Myocyte (in vitro differentiated cells): ENCODE measurements around the gene IPO11. TPM values are rescaled to one million over a fixed set of nuclear protein-coding genes. Genes with fewer than 3 reads are reported as not detected.

Experiments
- DNase-seq: peaks from one replicate; pipeline ENCODE4 v3.0.0-alpha.2; 2012; ENCODE audit warnings: low read depth
- polyA plus RNA-seq: library from polyadenylated mRNA; unstranded; fragments of >200 nt; gene quantifications from one replicate; pipeline ENCODE4 v1.2.1, GENCODE V29; 2012; ENCODE audit warnings: missing spikeins
- total RNA-seq: library from RNA; depleted of rRNA; stranded (reverse); fragments of >200 nt; gene quantifications from 2 replicates; pipeline ENCODE4 v1.2.3, GENCODE V29; 2014

IPO11 gene
- total RNA-seq = 15.1 and 21.7 TPM in 2 replicates
- polyA plus RNA-seq = 9.8 TPM

GRCh38 chr5:62412549-62413329 lies at the start of gene IPO11:
IPO11 (plus strand) TSS chr5:62412763; CDS start chr5:62437280, 24,517 bp downstream.
- peak; percentile 99 for DNase-seq

- DNase-seq = no peak
Measured at GRCh38 chr5:62369039-62369438, 43.5 kb upstream of the IPO11 start.

- no peak for DNase-seq
Measured at GRCh38 chr5:62371409-62371808, 41.2 kb upstream of the IPO11 start.

- no peak for DNase-seq
Measured at GRCh38 chr5:62372600-62372999, 40.0 kb upstream of the IPO11 start.

GRCh38 chr5:62373382-62373781 lies 39.2 kb upstream of the IPO11 start:
- no peak for DNase-seq

- DNase-seq = no peak
Measured at GRCh38 chr5:62374090-62374489, 38.5 kb upstream of the IPO11 start.

- no peak for DNase-seq
Measured at GRCh38 chr5:62375627-62376026, 36.9 kb upstream of the IPO11 start.

GRCh38 chr5:62376064-62376463 lies 36.5 kb upstream of the IPO11 start:
- DNase-seq = no peak

GRCh38 chr5:62385131-62385530 lies 27.4 kb upstream of the IPO11 start:
- DNase-seq = no peak

- DNase-seq = no peak
Measured at GRCh38 chr5:62385816-62386400, 26.7 kb upstream of the IPO11 start.

- no peak for DNase-seq
Measured at GRCh38 chr5:62386824-62387223, 25.7 kb upstream of the IPO11 start.

GRCh38 chr5:62395210-62395950 lies 17.2 kb upstream of the IPO11 start:
- no peak for DNase-seq

- DNase-seq = peak; percentile 99
Measured at GRCh38 chr5:62403411-62404250, 8.9 kb upstream of the IPO11 start, which contains the start of gene DIMT1. DIMT1 (minus strand) TSS chr5:62403905; CDS start chr5:62403772, 133 bp downstream.

- DNase-seq = no peak
Measured at GRCh38 chr5:62413711-62414110, 1.1 kb downstream of the IPO11 start.

- no peak for DNase-seq
Measured at GRCh38 chr5:62418462-62419076, 6.0 kb downstream of the IPO11 start.

GRCh38 chr5:62419609-62420008 lies 7.0 kb downstream of the IPO11 start:
- DNase-seq = no peak

- DNase-seq = no peak
Measured at GRCh38 chr5:62421414-62421813, 8.9 kb downstream of the IPO11 start.

GRCh38 chr5:62424763-62425162 lies 12.2 kb downstream of the IPO11 start:
- no peak for DNase-seq

GRCh38 chr5:62431735-62432620 lies 19.4 kb downstream of the IPO11 start:
- DNase-seq = peak; percentile 40

- peak; percentile 13 for DNase-seq
Measured at GRCh38 chr5:62432621-62433064, 20.1 kb downstream of the IPO11 start.
